Loucy (cell line): ENCODE results near the gene UNC80.

Source experiments
- CTCF ChIP-seq: fragments of 200-600 bp; sonication (generic); conservative IDR thresholded peaks from 2 replicates; pipeline ENCODE4 v1.5.1; 2014; ENCODE audit warnings: mild to moderate bottlenecking, antibody characterized with exemption, low read length
- EZH2phosphoT487 ChIP-seq: fragments of 200-600 bp; IDR thresholded peaks from 2 replicates; pipeline ENCODE4 v1.6.1; 2018; ENCODE audit warnings: antibody characterized with exemption, mild to moderate bottlenecking, moderate library complexity, borderline replicate concordance

- TF ChIP-seq CTCF (no peak), EZH2phosphoT487 (no peak)
Measured at GRCh38 chr2:209727077-209727476, 44.6 kb upstream of the UNC80 start.
